A549 (cell line): ENCODE data around the gene SEMA4B. TPM values are rescaled to one million over a fixed set of nuclear protein-coding genes. Genes with fewer than 3 reads are reported as not detected.

ENCODE experiments used
- ATAC-seq, 2 experiments: fragments of 200-7000 bp in 1 of 2; fragments of >200 bp in 1 of 2; cut with Nextera tagmentation in 1 of 2; cut with Tn5 transposase in 1 of 2; 3 replicates each; pipeline versions ENCODE4 v1.8.0 to v1.9.1; 2018 to 2020; ENCODE audit warnings: mild to moderate bottlenecking in 1 of 2, moderate library complexity in 1 of 2
- CTCF ChIA-PET: fragments of 300-600 bp; sonication (Branson Sonifier 250); formaldehyde crosslinking; extraction: SDS; loops from one replicate; lab custom pipeline; 2021; ENCODE audit warnings: antibody characterized with exemption, inconsistent platforms; lab: Yijun Ruan, JAX
- POLR2A ChIA-PET: fragments of 350-600 bp; formaldehyde crosslinking; extraction: SDS; loops from one replicate; lab custom pipeline; 2021; ENCODE audit warnings: antibody characterized with exemption, inconsistent platforms; lab: Yijun Ruan, JAX
- DNase-seq, 2 experiments: peaks; one replicate each; pipeline versions ENCODE4 v3.0.0 to v3.0.0-alpha.2; 2011 to 2016; ENCODE audit warnings: low read depth in 1 of 2, low spot score in 1 of 2
- FAIRE-seq: peaks from 2 replicates; lab custom pipeline; 2011; peaks lifted over from hg19 to GRCh38; lab: Jason Lieb, UNC
- H3K27ac ChIP-seq, 2 experiments: fragments of >200 bp; sonication (Bioruptor Twin); formaldehyde crosslinking; 3 replicates each; pipeline ENCODE4 v1.5.1; 2016 to 2017
- H3K4me1 ChIP-seq: fragments of >200 bp; sonication (Bioruptor Twin); formaldehyde crosslinking; 3 replicates; pipeline ENCODE4 v1.6.1; 2016
- H3K4me2 ChIP-seq: fragments of >200 bp; sonication (Bioruptor Twin); formaldehyde crosslinking; 3 replicates; pipeline ENCODE4 v1.6.1; 2016
- H3K4me3 ChIP-seq: fragments of >200 bp; sonication (Bioruptor Twin); formaldehyde crosslinking; 3 replicates; pipeline ENCODE4 v1.5.1; 2016
- H3K9me3 ChIP-seq: fragments of >200 bp; sonication (Bioruptor Twin); formaldehyde crosslinking; 3 replicates; pipeline ENCODE4 v1.6.1; 2016
- CBX2 ChIP-seq: fragments of 200-600 bp; sonication (generic); IDR thresholded peaks from 2 replicates; pipeline ENCODE4 v1.6.1; 2016; ENCODE audit warnings: low read depth, mild to moderate bottlenecking, borderline replicate concordance
- CHD2 ChIP-seq: fragments of 150-350 bp; IDR thresholded peaks from 2 replicates; pipeline ENCODE4 v1.6.1; 2014; ENCODE audit warnings: low read length; ENCODE audit not compliant: partially characterized antibody
- EP300 ChIP-seq, 2 experiments: fragments of >200 bp; sonication (Bioruptor Twin); formaldehyde crosslinking; IDR thresholded peaks; 2 replicates in 1 of 2; 3 replicates in 1 of 2; pipeline ENCODE4 v1.6.1; 2016 to 2017
- ESRRA ChIP-seq: fragments of 150-350 bp; IDR thresholded peaks from 2 replicates; pipeline ENCODE4 v1.6.1; 2014; ENCODE audit warnings: mild to moderate bottlenecking, low read length, borderline replicate concordance
- HOXB5 ChIP-seq: fragments of 250-450 bp; sonication (Bioruptor Pico); IDR thresholded peaks from 2 replicates; pipeline ENCODE4 v1.5.0; 2020; ENCODE audit warnings: mild to moderate bottlenecking, moderate library complexity
- KDM5A ChIP-seq: fragments of 200-600 bp; sonication (generic); IDR thresholded peaks from 2 replicates; pipeline ENCODE4 v1.6.1; 2016; ENCODE audit warnings: antibody characterized with exemption, mild to moderate bottlenecking
- MAFK ChIP-seq: fragments of 450-650 bp; IDR thresholded peaks from 2 replicates; pipeline ENCODE4 v1.6.1; 2014; ENCODE audit not compliant: partially characterized antibody
- NFE2L2 ChIP-seq: fragments of 150-350 bp; conservative IDR thresholded peaks from 2 replicates; pipeline ENCODE4 v1.6.1; 2014; ENCODE audit warnings: low read length
- NPAS2 ChIP-seq: fragments of 250-450 bp; sonication (Bioruptor Pico); IDR thresholded peaks from 2 replicates; pipeline ENCODE4 v1.8.0; 2022; ENCODE audit warnings: mild to moderate bottlenecking, moderate library complexity, borderline replicate concordance
- PHF8 ChIP-seq: fragments of 200-600 bp; sonication (generic); IDR thresholded peaks from 2 replicates; pipeline ENCODE4 v1.6.1; 2016; ENCODE audit warnings: low read depth, mild to moderate bottlenecking, antibody characterized with exemption, moderate library complexity, borderline replicate concordance
- POLR2A ChIP-seq: IDR thresholded peaks from 2 replicates; pipeline ENCODE4 v1.6.1; 2012; ENCODE audit warnings: mild to moderate bottlenecking, low read length
- RAD21 ChIP-seq, 2 experiments: fragments of >200 bp in 1 of 2; sonication (Bioruptor Twin) in 1 of 2; formaldehyde crosslinking in 1 of 2; IDR thresholded peaks in 1 of 2; conservative IDR thresholded peaks in 1 of 2; 2 replicates in 1 of 2; 3 replicates in 1 of 2; pipeline ENCODE4 v1.6.1; 2012 to 2018; ENCODE audit warnings: inconsistent platforms in 1 of 2
- RCOR1 ChIP-seq: fragments of 150-350 bp; IDR thresholded peaks from 2 replicates; pipeline ENCODE4 v1.6.1; 2014; ENCODE audit warnings: antibody characterized with exemption, low read length, low read depth
- ZFP36 ChIP-seq: fragments of 450-650 bp; IDR thresholded peaks from 2 replicates; pipeline ENCODE4 v1.6.1; 2014; ENCODE audit warnings: borderline replicate concordance; ENCODE audit not compliant: partially characterized antibody
- ZNF302 ChIP-seq: fragments of 250-450 bp; sonication (Bioruptor Pico); IDR thresholded peaks from 2 replicates; pipeline ENCODE4 v1.9.0; 2021; ENCODE audit warnings: inconsistent platforms, mild to moderate bottlenecking, moderate library complexity
- WGBS: methylation state at CpG from one replicate; pipeline ENCODE4 v1.1.6; 2017; ENCODE audit errors: missing lambda C conversion rate; 5-methylcytosine and 5-hydroxymethylcytosine counted together
- polyA plus RNA-seq, 4 experiments: library from polyadenylated mRNA; depleted of rRNA in 3 of 4; stranded (reverse); fragments of >200 nt; fragmentation: RNase III in 1 of 4; extraction: RNeasy Plus Mini Kit Qiagen cat#74134 plus additional on column Dnase treatment in 1 of 4; gene quantifications; 2 replicates in 3 of 4; 3 replicates in 1 of 4; pipeline ENCODE4 v1.2.3, GENCODE V29; 2011 to 2017
- TF ChIP-seq, protein P1 (sequence below): fragments of >200 bp; sonication (Bioruptor Twin); formaldehyde crosslinking; IDR thresholded peaks from 3 replicates; pipeline ENCODE4 v1.6.1; 2016
- TF ChIP-seq, protein P2 (sequence below): fragments of >200 bp; sonication (Bioruptor Twin); formaldehyde crosslinking; IDR thresholded peaks from 3 replicates; pipeline ENCODE4 v1.5.1; 2016

SEMA4B gene
- polyA plus RNA-seq, 2 of the 4 experiments (the other 2 are of a cell fraction), result 45.3 to 47.1 TPM

- TF ChIP-seq, protein P1, sequence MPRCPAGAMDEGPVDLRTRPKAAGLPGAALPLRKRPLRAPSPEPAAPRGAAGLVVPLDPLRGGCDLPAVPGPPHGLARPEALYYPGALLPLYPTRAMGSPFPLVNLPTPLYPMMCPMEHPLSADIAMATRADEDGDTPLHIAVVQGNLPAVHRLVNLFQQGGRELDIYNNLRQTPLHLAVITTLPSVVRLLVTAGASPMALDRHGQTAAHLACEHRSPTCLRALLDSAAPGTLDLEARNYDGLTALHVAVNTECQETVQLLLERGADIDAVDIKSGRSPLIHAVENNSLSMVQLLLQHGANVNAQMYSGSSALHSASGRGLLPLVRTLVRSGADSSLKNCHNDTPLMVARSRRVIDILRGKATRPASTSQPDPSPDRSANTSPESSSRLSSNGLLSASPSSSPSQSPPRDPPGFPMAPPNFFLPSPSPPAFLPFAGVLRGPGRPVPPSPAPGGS, result no peak
- TF ChIP-seq CHD2 (no peak), MAFK (no peak), RCOR1 (no peak), KDM5A (no peak), NPAS2 (CRISPR knock-in tag) (no peak), HOXB5 (CRISPR knock-in tag) (no peak), PHF8 (no peak)
- TF ChIP-seq, protein P2, sequence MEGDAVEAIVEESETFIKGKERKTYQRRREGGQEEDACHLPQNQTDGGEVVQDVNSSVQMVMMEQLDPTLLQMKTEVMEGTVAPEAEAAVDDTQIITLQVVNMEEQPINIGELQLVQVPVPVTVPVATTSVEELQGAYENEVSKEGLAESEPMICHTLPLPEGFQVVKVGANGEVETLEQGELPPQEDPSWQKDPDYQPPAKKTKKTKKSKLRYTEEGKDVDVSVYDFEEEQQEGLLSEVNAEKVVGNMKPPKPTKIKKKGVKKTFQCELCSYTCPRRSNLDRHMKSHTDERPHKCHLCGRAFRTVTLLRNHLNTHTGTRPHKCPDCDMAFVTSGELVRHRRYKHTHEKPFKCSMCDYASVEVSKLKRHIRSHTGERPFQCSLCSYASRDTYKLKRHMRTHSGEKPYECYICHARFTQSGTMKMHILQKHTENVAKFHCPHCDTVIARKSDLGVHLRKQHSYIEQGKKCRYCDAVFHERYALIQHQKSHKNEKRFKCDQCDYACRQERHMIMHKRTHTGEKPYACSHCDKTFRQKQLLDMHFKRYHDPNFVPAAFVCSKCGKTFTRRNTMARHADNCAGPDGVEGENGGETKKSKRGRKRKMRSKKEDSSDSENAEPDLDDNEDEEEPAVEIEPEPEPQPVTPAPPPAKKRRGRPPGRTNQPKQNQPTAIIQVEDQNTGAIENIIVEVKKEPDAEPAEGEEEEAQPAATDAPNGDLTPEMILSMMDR, result no peak
- Histone ChIP-seq H3K27ac (no peak overlapping the region), H3K4me2 (no peak overlapping the region), H3K4me1 (peaks cover 5% of the 10 kb centered on the region; the same call in 2 of the 3 replicates), H3K9me3 (no peaks in the 10 kb centered on the region), H3K4me3 (no peak overlapping the region)
- WGBS, result 81% methylated on average over 10 of the region's 10 CpGs
- CTCF ChIA-PET, result interaction anchor here (0.6 to 4.0 kb wide), 7 partner anchors 7 to 197 kb away, joined by 3 to 20 read pairs (median 6); partner anchors contain the start of genes CIB1, GDPGP1 and TTLL13
- ATAC-seq (no peak), FAIRE-seq (no peak), DNase-seq (no peak)
- POLR2A ChIA-PET, result interaction anchor here (2.4 kb wide), 1 partner anchor 10 kb away, joined by 10 read pairs; the partner anchor contains the start of genes CIB1 and GDPGP1
Observed at GRCh38 chr15:90243943-90244639, 43.0 kb downstream of the SEMA4B start.

- Histone ChIP-seq H3K4me2 (peak overlapping the region; percentile 98), H3K27ac (peak overlapping the region; percentile 83 to 86), H3K9me3 (no peaks in the 10 kb centered on the region), H3K4me3 (peak overlapping the region; percentile 69), H3K4me1 (peaks cover 12% of the 10 kb centered on the region)
- FAIRE-seq (no peak), ATAC-seq (peak; percentile 31 to 35; a peak in 3 of 6 replicates), DNase-seq (no peak)
- POLR2A ChIA-PET, result interaction anchor here (0.6 to 2.4 kb wide), 11 partner anchors 11 to 146 kb away, joined by 3 to 24 read pairs (median 9); partner anchors contain the start of genes CIB1, GDPGP1, IDH2 and IQGAP1
- CTCF ChIA-PET, result interaction anchor here (0.6 to 4.6 kb wide), 16 partner anchors 7 to 637 kb away, joined by 3 to 20 read pairs (median 6); partner anchors contain the start of genes AP3S2, CIB1 and GDPGP1
- 89% methylated on average over 5 of the region's 6 CpGs for WGBS
- TF ChIP-seq, protein P1, result no peak; the same call in 2 of the 3 replicates
- no peak for TF ChIP-seq ESRRA
- TF ChIP-seq NPAS2 (CRISPR knock-in tag), result no peak
- no peak for TF ChIP-seq RAD21 (conservative IDR thresholded peaks at IDR 0.05 in 1 of 2, IDR thresholded peaks at IDR 0.05 in 1 of 2)
- TF ChIP-seq POLR2A, result no peak
- TF ChIP-seq EP300 (IDR thresholded peaks at IDR 0.05), result no peak
- no peak for TF ChIP-seq ZFP36
- TF ChIP-seq PHF8, result no peak
- TF ChIP-seq, protein P2, result no peak
- no peak for TF ChIP-seq ZNF302
- no peak for TF ChIP-seq NFE2L2
- no peak for TF ChIP-seq CBX2
Observed at GRCh38 chr15:90248789-90249202, 47.7 kb downstream of the SEMA4B start.
